DOHH2 (cell line): ENCODE results near the gene CCDC54.

ENCODE experiments used
- CTCF ChIP-seq: fragments of 200-600 bp; sonication (generic); IDR thresholded peaks from one replicate; pipeline ENCODE4 v1.5.1; 2014; ENCODE audit warnings: antibody characterized with exemption, mild to moderate bottlenecking, low read depth, low read length; ENCODE audit not compliant: poor library complexity, severe bottlenecking
- EZH2phosphoT487 ChIP-seq: fragments of 200-600 bp; sonication (generic); IDR thresholded peaks from 2 replicates; pipeline ENCODE4 v1.6.1; 2017; ENCODE audit warnings: borderline replicate concordance, mild to moderate bottlenecking, antibody characterized with exemption, low read length, moderate library complexity, mixed read lengths

GRCh38 chr3:107404727-107405469 lies 27.7 kb downstream of the CCDC54 start:
- TF ChIP-seq CTCF (no peak), EZH2phosphoT487 (no peak)
